Central memory CD8-positive, alpha-beta T cell (primary cell): ENCODE results near the gene TKT.

Experiments used
- ATAC-seq: fragments of 150-1000 bp; cut with Tn5 transposase; replicated peaks from 2 replicates; pipeline ENCODE4 v1.10.0; 2022; ENCODE audit warnings: mild to moderate bottlenecking, moderate FRiP score, moderate number of reproducible peaks; ENCODE audit not compliant: poor library complexity, severe bottlenecking; ENCODE audit errors: extremely low read depth
- DNase-seq, 2 donors: peaks; one replicate each; pipeline ENCODE4 v3.0.0; 2021; ENCODE audit warnings: low spot score in 2 of 2
- H3K27ac Mint-ChIP-seq: one replicate; pipeline ENCODE4 v1.8.0; 2022; ENCODE audit warnings: low read depth, mild to moderate bottlenecking, moderate library complexity, mixed read lengths
- H3K27me3 Mint-ChIP-seq: one replicate; pipeline ENCODE4 v1.8.0; 2022; ENCODE audit warnings: mixed read lengths
- H3K36me3 Mint-ChIP-seq: one replicate; pipeline ENCODE4 v1.8.0; 2022; ENCODE audit warnings: mild to moderate bottlenecking, moderate library complexity, mixed read lengths; ENCODE audit not compliant: insufficient read depth
- H3K4me1 Mint-ChIP-seq: one replicate; pipeline ENCODE4 v1.8.0; 2022; ENCODE audit warnings: mixed read lengths
- H3K4me3 Mint-ChIP-seq: one replicate; pipeline ENCODE4 v1.8.0; 2022; ENCODE audit warnings: mild to moderate bottlenecking, moderate library complexity, mixed read lengths
- H3K9me3 Mint-ChIP-seq: one replicate; pipeline ENCODE4 v1.8.0; 2022; ENCODE audit warnings: mixed read lengths

TKT gene

DNA sequence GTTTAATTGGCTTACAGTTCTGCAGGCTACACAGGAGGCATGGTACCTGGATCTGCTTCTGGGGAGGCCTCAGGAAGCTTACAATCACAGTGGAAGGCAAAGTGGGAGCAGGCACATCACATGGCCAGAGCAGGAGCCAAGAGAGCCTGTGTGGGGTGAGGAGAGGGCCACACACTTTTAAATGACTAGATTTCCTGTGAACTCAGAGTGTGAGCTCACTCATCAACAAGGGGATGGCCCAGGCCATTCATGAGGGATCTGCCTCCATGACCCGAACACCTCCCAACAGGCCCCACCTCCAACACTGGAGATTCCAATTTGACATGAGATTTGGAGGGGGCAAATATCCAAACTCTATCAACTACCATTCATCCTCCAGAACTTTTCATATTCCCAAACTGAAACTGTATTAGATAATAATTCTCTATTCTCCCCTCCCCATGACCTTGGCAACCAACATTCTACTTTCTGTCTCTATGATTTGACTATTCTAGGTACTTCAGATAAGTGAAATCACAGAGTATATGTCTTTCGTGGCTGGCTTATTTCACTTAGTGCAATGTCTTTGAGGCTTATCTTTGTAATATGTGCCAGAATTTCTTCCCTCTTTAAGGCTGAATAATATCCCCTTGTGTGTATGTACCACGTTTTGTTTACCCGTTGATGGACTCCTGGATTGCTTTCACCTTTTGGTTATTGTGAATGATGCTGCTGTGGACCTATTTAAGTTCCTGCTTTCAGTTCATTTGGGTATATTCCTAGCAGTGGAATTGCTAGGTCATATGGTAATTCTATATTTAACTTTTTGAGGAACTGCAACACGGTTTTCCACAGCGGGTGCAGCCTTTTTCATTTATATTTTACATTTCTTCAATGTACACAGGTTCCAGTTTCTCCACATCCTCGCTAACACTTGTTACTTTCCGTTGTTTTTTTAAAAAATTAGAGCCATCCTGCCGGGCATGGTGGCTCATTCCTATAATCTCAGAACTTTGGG is 43.8 kb downstream of the TKT start:
- H3K4me1 Mint-ChIP-seq, result no peaks in the 10 kb centered on the region
- DNase-seq (no peak), ATAC-seq (no peak)
- H3K27me3 Mint-ChIP-seq, result peaks cover 18% of the 10 kb centered on the region
- peaks cover 4% of the 10 kb centered on the region for H3K9me3 Mint-ChIP-seq
- peaks cover 2% of the 10 kb centered on the region for H3K36me3 Mint-ChIP-seq
- H3K4me3 Mint-ChIP-seq, result no peak overlapping the region
- H3K27ac Mint-ChIP-seq, result no peak overlapping the region

- no peak overlapping the region for H3K4me3 Mint-ChIP-seq
- peaks cover 25% of the 10 kb centered on the region for H3K27me3 Mint-ChIP-seq
- peaks cover 1% of the 10 kb centered on the region for H3K36me3 Mint-ChIP-seq
- ATAC-seq (no peak), DNase-seq (no peak)
- no peaks in the 10 kb centered on the region for H3K9me3 Mint-ChIP-seq
- no peaks in the 10 kb centered on the region for H3K4me1 Mint-ChIP-seq
- peak overlapping the region; percentile 34 for H3K27ac Mint-ChIP-seq
These were observed 53.3 kb downstream of the TKT start for GRCh38 chr3:53202331-53203015.

DNA sequence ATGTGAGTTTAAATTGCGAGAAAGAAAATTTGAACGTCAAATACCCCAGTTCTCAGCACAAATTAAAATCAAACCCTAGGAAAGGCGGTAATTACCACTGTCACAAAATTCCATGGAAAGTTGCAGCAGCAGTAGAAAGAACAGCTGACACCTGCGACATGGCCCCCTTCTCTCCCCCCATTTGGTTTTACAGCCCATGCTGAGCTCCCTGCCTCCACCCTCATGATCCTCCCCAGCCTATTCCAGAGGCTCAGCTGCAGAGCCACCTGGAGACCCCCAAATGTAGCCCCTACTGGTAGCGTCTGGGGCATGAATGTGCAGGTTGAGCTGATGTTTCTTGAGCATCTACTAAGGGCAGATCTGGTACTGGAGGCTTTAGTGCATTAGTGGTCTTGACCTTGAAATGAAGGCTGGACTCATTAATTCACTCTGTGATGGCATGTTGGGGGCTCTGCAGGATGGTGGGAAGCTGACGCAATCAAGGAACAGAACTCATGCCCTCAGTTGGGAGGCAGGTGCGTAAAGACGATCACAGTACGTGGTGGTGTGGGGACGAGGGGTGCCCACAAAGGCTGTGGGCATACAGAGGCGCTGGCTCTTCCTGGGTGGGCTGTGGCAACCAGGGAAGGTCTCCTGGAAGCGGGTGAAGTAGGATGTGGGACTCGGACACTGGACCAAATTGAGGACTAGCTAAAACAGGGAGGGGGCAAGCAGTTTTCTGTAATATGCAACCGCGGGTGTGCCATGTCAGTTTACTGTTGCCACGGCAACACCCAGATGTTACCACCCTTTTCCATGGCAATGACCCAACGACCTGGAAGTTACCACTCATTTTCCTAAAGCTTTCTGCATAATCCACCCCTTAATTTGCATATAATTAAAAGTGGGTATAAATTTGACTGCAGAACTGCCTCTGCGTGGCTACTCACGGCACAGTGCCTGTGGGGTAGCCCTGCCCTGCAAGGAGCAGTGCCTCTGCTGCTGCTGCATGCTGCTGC is 55.0 kb downstream of the TKT start:
- no peaks in the 10 kb centered on the region for H3K9me3 Mint-ChIP-seq
- H3K36me3 Mint-ChIP-seq, result peaks cover 5% of the 10 kb centered on the region
- ATAC-seq (no peak), DNase-seq (no peak)
- H3K4me3 Mint-ChIP-seq, result no peak overlapping the region
- no peaks in the 10 kb centered on the region for H3K4me1 Mint-ChIP-seq
- H3K27me3 Mint-ChIP-seq, result peaks cover 25% of the 10 kb centered on the region
- H3K27ac Mint-ChIP-seq, result no peak overlapping the region

- Mint-ChIP-seq H3K9me3 (no peaks in the 10 kb centered on the region), H3K4me1 (peaks cover 8% of the 10 kb centered on the region), H3K36me3 (peaks cover 7% of the 10 kb centered on the region), H3K27ac (no peak overlapping the region), H3K27me3 (peaks cover 25% of the 10 kb centered on the region), H3K4me3 (no peak overlapping the region)
- ATAC-seq (no peak), DNase-seq (no peak)
These were observed 56.0 kb downstream of the TKT start for GRCh38 chr3:53199834-53200233.

DNA sequence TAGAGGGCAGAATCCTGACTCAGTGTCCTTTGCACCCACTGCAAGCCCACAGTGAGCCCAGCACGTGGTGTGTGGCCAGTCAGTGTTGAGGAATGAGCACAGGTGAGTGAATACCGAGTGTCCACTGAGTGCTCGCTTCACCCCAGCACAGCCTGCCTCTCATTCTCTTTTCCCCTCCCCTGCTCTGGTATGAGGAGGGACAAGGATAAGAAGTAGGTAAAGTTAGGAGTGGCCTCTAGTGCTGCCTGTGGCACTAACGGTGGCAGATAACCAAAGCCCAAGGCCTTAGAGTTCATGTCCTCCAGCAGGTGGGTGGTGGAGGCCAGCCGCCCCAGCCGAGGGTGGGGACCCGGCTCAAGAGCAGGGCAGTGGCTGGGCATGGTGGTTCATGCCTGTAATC is 56.8 kb downstream of the TKT start:
- Mint-ChIP-seq H3K4me1 (peaks cover 8% of the 10 kb centered on the region), H3K27ac (no peak overlapping the region), H3K9me3 (no peaks in the 10 kb centered on the region), H3K36me3 (peaks cover 7% of the 10 kb centered on the region), H3K4me3 (no peak overlapping the region), H3K27me3 (peaks cover 25% of the 10 kb centered on the region)
- no peak for ATAC-seq
- DNase-seq, result no peak

- Mint-ChIP-seq H3K4me1 (peaks cover 8% of the 10 kb centered on the region), H3K27ac (no peak overlapping the region), H3K4me3 (no peak overlapping the region), H3K36me3 (peaks cover 5% of the 10 kb centered on the region), H3K9me3 (no peaks in the 10 kb centered on the region), H3K27me3 (peaks cover 25% of the 10 kb centered on the region)
- no peak for DNase-seq
- no peak for ATAC-seq
These were observed 57.4 kb downstream of the TKT start for GRCh38 chr3:53198256-53198977.

DNA sequence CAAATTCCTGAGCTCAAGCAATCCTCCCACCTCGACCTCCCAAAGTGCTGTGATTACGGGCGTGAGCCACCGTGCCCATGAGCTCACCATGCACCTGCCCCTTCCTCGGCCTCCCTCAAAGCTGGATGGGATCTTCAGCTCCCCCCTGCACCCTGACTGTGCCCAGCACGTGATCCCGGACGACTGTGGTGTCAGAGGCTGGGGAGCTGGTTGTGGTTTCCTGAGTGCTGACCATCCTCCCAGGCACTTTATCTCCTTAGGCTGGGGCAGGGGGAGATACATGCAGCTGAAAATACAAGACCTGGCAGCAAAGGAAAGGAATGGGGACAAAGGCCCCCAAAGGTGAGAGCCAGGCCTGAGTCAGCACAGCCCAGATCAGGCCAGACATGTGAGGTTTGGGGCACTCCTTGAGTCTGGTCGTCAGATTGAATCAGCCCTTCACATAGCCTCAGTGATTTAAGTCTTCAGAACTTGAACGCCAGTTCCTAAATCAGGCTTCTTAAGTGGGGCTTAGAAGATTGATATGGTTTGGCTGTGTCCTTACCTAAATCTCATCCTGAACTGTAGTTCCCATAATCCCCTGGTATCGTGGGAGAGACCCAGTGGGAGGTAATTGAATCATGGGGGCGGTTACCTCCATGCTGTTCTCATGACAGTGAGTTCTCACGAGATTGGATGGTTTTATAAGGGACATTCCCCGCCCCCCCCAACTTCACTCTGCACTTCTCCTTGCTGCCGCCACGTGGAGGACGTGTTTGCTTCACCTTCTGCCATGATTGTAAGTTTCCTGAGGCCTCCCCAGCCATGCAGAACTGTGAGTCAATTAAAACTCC is 59.0 kb downstream of the TKT start:
- DNase-seq, result no peak
- H3K27ac Mint-ChIP-seq, result no peak overlapping the region
- ATAC-seq, result peak; percentile 45

GRCh38 chr3:53195602-53196574 is 59.9 kb downstream of the TKT start:
- peak; percentile 31 to 43 for DNase-seq
- no peak overlapping the region for H3K4me3 Mint-ChIP-seq
- ATAC-seq, result peak; percentile 47

More for the DNA sequence above, 59.0 kb downstream of the TKT start:
- Mint-ChIP-seq H3K36me3 (peaks cover 15% of the 10 kb centered on the region), H3K4me3 (no peak overlapping the region), H3K27me3 (peaks cover 15% of the 10 kb centered on the region), H3K4me1 (peaks cover 14% of the 10 kb centered on the region), H3K9me3 (no peaks in the 10 kb centered on the region)

GRCh38 chr3:53195066-53195450 is 60.8 kb downstream of the TKT start:
- DNase-seq, result no peak
- Mint-ChIP-seq H3K27ac (no peak overlapping the region), H3K36me3 (peaks cover 22% of the 10 kb centered on the region), H3K4me1 (peaks cover 14% of the 10 kb centered on the region), H3K27me3 (peaks cover 3% of the 10 kb centered on the region), H3K4me3 (no peak overlapping the region), H3K9me3 (no peaks in the 10 kb centered on the region)
- no peak for ATAC-seq

More at GRCh38 chr3:53195602-53196574, 59.9 kb downstream of the TKT start:
- Mint-ChIP-seq H3K27me3 (peaks cover 11% of the 10 kb centered on the region), H3K27ac (no peak overlapping the region), H3K36me3 (peaks cover 15% of the 10 kb centered on the region), H3K9me3 (no peaks in the 10 kb centered on the region), H3K4me1 (peaks cover 14% of the 10 kb centered on the region)

- DNase-seq, result no peak
- Mint-ChIP-seq H3K9me3 (no peaks in the 10 kb centered on the region), H3K4me3 (no peak overlapping the region), H3K36me3 (peaks cover 25% of the 10 kb centered on the region), H3K4me1 (peaks cover 14% of the 10 kb centered on the region), H3K27ac (no peak overlapping the region), H3K27me3 (no peaks in the 10 kb centered on the region)
- no peak for ATAC-seq
These were observed 61.4 kb downstream of the TKT start for GRCh38 chr3:53194210-53195065.
